ENCODE measurements around the gene CRACR2B. TPM values are rescaled to one million over a fixed set of nuclear protein-coding genes. Genes with fewer than 3 reads are reported as not detected.
A peak's percentile ranks its signal among the peaks of the same experiment; 100 is the strongest.

Gene CRACR2B
- total RNA-seq, 1 donor from 2014 or later = 2.6 TPM

DNA sequence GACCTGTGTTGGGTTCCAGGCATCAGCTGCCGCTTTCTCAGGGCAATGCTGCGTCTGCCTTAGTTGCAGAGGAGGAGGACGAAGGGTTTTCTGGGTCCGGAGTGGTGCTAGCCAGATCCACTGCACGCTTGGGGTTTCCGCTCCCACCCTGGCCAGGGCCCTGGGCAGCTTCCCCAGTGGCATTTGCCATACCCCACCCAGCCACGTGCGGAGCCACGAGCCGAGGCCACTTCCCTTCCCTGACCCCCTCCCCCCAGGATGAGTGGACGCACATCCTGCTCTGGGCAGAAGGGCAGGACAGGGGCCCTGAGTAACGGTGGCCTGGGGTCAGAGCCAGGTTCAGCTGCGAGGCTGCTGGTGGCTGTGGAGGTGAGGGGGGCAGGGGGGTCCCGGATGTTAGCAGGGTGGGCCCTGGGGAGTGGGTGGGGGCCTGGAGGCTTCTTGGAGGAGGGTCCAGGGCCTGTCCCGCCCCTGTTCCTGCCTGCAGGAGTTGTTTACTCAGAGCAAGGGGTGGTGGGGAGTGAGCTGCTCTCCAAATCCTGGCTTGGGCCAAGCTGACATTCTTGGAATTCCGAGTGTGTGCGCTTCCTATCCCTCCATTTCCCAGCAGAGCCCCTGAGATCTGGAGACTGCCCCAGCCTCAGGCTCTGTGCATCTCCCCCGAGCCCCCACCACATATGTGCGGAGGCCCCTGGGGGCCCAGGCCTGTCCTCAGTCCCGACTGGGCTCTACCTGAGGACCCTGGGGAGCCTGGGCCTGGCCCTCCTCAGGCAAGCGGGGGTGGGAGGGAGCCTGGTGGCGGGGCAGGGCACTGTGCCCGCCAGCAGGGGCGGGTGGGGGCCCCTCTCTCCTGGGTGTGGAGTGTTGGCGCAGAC is 16.3 kb downstream of the CRACR2B start:
- Histone ChIP-seq H3K79me2 (ENCODE audit: insufficient read depth, low read length) (peaks cover 59% of the 10 kb centered on the region), H4K20me1 (ENCODE audit: insufficient read depth, low read length) (peaks cover 74% of the 10 kb centered on the region), H3K4me2 (ENCODE audit: low read length) (peak overlapping the region; percentile 88), H3K9ac (ENCODE audit: low read length) (peak overlapping the region; percentile 94), H3K9me3 (ENCODE audit: insufficient read depth, low read depth, low read length) (no peaks in the 10 kb centered on the region), H3K27me3 (ENCODE audit: insufficient read depth, low read length) (no peaks in the 10 kb centered on the region), H3K4me1 (ENCODE audit: insufficient read depth, low read length) (peaks cover 58% of the 10 kb centered on the region), H3K27ac (ENCODE audit: low read depth, low read length) (peak overlapping the region; percentile 68), H3K4me3 (ENCODE audit: insufficient read depth, low read depth, low read length) (peak overlapping the region; percentile 64), H3K36me3 (ENCODE audit: insufficient read depth, low read length) (peaks cover 10% of the 10 kb centered on the region), H2AFZ (ENCODE audit: low read depth, low read length) (no peak overlapping the region)
- no peak for TF ChIP-seq EZH2 (IDR thresholded peaks at IDR 0.05; ENCODE audit: insufficient read depth, low read length)
- TF ChIP-seq, protein P1, sequence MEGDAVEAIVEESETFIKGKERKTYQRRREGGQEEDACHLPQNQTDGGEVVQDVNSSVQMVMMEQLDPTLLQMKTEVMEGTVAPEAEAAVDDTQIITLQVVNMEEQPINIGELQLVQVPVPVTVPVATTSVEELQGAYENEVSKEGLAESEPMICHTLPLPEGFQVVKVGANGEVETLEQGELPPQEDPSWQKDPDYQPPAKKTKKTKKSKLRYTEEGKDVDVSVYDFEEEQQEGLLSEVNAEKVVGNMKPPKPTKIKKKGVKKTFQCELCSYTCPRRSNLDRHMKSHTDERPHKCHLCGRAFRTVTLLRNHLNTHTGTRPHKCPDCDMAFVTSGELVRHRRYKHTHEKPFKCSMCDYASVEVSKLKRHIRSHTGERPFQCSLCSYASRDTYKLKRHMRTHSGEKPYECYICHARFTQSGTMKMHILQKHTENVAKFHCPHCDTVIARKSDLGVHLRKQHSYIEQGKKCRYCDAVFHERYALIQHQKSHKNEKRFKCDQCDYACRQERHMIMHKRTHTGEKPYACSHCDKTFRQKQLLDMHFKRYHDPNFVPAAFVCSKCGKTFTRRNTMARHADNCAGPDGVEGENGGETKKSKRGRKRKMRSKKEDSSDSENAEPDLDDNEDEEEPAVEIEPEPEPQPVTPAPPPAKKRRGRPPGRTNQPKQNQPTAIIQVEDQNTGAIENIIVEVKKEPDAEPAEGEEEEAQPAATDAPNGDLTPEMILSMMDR (IDR thresholded peaks at IDR 0.05; ENCODE audit: insufficient read depth, low read depth, low read length) = no peak
- Mint-ChIP-seq H3K4me1 (ENCODE audit: low read depth, unreplicated experiment) (peaks cover 15% of the 10 kb centered on the region), H3K4me3 (ENCODE audit: unreplicated experiment) (peak overlapping the region; percentile 87), H3K9me3 (ENCODE audit: unreplicated experiment) (no peaks in the 10 kb centered on the region), H3K27ac (ENCODE audit: unreplicated experiment) (peak overlapping the region; percentile 77), H3K36me3 (ENCODE audit: low read depth, unreplicated experiment) (peaks cover 6% of the 10 kb centered on the region), H3K27me3 (ENCODE audit: low read depth, unreplicated experiment) (no peaks in the 10 kb centered on the region)
- FAIRE-seq (peak; percentile 74), DNase-seq (ENCODE audit: low read depth) (peak; percentile 88)

DNA sequence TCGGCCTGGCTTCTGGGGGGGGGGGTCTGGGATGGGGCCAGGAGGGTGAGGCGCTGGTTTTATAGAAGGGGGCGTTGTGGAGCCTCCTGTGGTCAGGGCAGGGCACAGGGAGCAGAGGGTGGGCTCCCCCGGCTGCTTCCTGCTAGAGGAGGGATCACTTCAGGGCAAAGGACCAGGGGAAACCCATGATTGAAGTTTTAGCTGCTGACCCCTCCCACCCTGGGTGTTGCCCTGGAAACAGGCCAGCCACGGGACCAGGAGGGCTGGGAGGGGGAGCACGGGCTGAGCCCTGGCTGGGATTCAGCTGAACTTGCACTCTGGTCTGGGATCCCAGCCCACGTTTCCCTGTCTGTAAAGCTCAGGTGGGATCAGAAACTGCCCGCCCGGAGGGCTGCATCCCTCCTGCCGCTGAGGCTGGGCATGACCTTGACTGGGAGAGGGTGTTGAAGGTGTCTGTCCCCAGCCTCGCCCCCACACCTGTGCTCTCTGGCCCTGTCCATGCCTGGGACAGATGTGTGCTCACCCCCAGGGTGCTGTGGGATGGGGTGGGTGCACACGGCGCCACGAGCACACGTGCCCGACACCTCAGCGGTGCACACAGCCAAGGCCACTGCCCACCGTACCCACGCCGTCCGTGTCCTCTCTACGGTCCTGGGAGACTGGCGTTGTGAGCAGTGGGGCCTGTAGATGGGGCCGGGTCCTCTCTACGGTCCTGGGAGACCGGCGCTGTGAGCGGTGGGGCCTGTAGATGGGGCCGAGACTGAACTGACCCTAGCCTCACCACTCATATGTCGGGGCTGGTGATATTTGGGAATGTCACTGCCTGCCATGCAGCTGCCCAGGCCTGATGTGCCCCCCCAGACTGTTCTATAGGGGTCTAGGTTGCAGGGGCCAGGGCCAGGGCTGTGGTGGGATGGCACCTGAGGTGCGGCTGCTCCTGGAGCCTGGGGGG is 17.2 kb downstream of the CRACR2B start:
- H2AFZ ChIP-seq (ENCODE audit: low read depth, low read length) = no peak overlapping the region
- no peak for FAIRE-seq

More for the DNA sequence above, 17.2 kb downstream of the CRACR2B start:
- peaks cover 49% of the 10 kb centered on the region for H3K79me2 ChIP-seq (ENCODE audit: insufficient read depth, low read length)
- H3K27ac Mint-ChIP-seq (ENCODE audit: unreplicated experiment) = peak overlapping the region; percentile 66
- H3K27me3 Mint-ChIP-seq (ENCODE audit: low read depth, unreplicated experiment) = no peaks in the 10 kb centered on the region
- peaks cover 15% of the 10 kb centered on the region for H3K4me1 Mint-ChIP-seq (ENCODE audit: low read depth, unreplicated experiment)
- H3K4me1 ChIP-seq (ENCODE audit: insufficient read depth, low read length) = peaks cover 59% of the 10 kb centered on the region
- peak overlapping the region; percentile 16 for H3K4me3 ChIP-seq (ENCODE audit: insufficient read depth, low read depth, low read length)
- H3K36me3 Mint-ChIP-seq (ENCODE audit: low read depth, unreplicated experiment) = peaks cover 6% of the 10 kb centered on the region
- no peaks in the 10 kb centered on the region for H3K27me3 ChIP-seq (ENCODE audit: insufficient read depth, low read length)
- peaks cover 5% of the 10 kb centered on the region for H3K36me3 ChIP-seq (ENCODE audit: insufficient read depth, low read length)
- no peak for TF ChIP-seq EZH2 (IDR thresholded peaks at IDR 0.05; ENCODE audit: insufficient read depth, low read length)
- TF ChIP-seq, protein P1 (IDR thresholded peaks at IDR 0.05; ENCODE audit: insufficient read depth, low read depth, low read length) = no peak
- H3K4me3 Mint-ChIP-seq (ENCODE audit: unreplicated experiment) = peak overlapping the region; percentile 79
- H3K9ac ChIP-seq (ENCODE audit: low read length) = peak overlapping the region; percentile 94
- peak overlapping the region; percentile 68 for H3K27ac ChIP-seq (ENCODE audit: low read depth, low read length)
- no peaks in the 10 kb centered on the region for H3K9me3 ChIP-seq (ENCODE audit: insufficient read depth, low read depth, low read length)
- H4K20me1 ChIP-seq (ENCODE audit: insufficient read depth, low read length) = peaks cover 67% of the 10 kb centered on the region
- DNase-seq (ENCODE audit: low read depth) = peak; percentile 64
- H3K9me3 Mint-ChIP-seq (ENCODE audit: unreplicated experiment) = no peaks in the 10 kb centered on the region
- peak overlapping the region; percentile 88 for H3K4me2 ChIP-seq (ENCODE audit: low read length)
